Measurements from ENCODE around the gene PDE8B. TPM values are rescaled to one million over a fixed set of nuclear protein-coding genes. Genes with fewer than 3 reads are reported as not detected.

PDE8B gene
- polyA plus RNA-seq, 1 donor (not counting 4 experiments of a cell fraction or from before 2014, with no cell fraction given) = not detected

DNA sequence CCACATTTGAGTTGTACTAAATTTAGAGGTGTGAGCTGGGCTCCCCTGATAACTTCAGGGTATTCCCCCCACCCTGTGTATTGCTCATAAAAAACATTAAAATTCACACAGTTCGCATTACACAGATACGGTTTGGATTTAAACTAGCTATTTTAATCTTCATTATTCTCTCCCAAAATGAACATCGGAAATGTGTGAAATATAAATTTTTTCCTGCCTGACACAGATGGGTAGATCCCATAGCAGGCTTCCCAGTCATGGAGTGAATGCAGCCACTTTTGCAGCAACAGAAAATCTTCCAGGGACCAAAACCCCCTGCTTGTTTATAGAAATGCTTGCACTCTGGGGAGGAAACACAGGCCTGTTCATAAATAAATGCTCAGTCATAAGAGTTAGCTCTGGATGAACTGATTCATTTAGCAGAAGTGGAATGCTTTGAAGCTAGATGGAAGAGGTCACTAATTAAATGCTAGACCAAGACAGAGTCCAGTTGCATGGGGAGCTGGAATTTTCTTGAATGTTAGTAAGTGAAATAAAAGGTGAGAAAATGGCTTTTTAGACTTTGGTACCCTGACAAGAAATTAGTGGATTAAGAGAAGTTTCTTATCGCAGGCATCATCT, 115.6 kb downstream of the PDE8B start:
- no peaks in the 10 kb centered on the region for H4K20me1 ChIP-seq (ENCODE audit: control insufficient read depth, extremely low read depth, insufficient read depth, low read length)
- dilution Hi-C loops (cut with MboI; ENCODE audit: extremely low pct_ligation_motif_present, low sequenced_read_pairs) = no loop called here

GRCh38 chr5:77326986-77327734, 116.7 kb downstream of the PDE8B start:
- H3K9ac ChIP-seq (ENCODE audit: control insufficient read depth, extremely low read depth, insufficient read depth, low read length) = no peak overlapping the region
- FAIRE-seq (no peak), DNase-seq (ENCODE audit: low read depth, low spot score) (no peak)
- no peak overlapping the region for H3K27ac ChIP-seq (ENCODE audit: control insufficient read depth, insufficient read depth, low read length)
- H3K36me3 ChIP-seq (ENCODE audit: control insufficient read depth in 2 of 2, extremely low read depth in 1 of 2, insufficient read depth in 2 of 2, low read length in 2 of 2) = no peaks in the 10 kb centered on the region
- H3K79me2 ChIP-seq (ENCODE audit: control insufficient read depth, insufficient read depth, low read length) = no peaks in the 10 kb centered on the region
- peaks cover 16% of the 10 kb centered on the region for H3K27me3 ChIP-seq (ENCODE audit: control insufficient read depth, extremely low read depth, insufficient read depth, low read length)
- H3K4me3 ChIP-seq (ENCODE audit: control insufficient read depth in 2 of 3, extremely low read depth in 1 of 3, insufficient read depth in 2 of 3, low read depth in 1 of 3, low read length in 3 of 3) = no peak overlapping the region
- H3K4me2 ChIP-seq (ENCODE audit: control insufficient read depth, extremely low read depth, insufficient read depth, low read depth, low read length) = no peak overlapping the region
- H3K4me1 ChIP-seq (ENCODE audit: control insufficient read depth, extremely low read depth, insufficient read depth, low read length) = no peaks in the 10 kb centered on the region
- TF ChIP-seq EZH2 (IDR thresholded peaks at IDR 0.05; ENCODE audit: low read length) (no peak), CTCF (optimal IDR thresholded peaks at IDR 0.05 in 1 of 3, IDR thresholded peaks at IDR 0.05 in 1 of 3, conservative IDR thresholded peaks at IDR 0.05 in 1 of 3; ENCODE audit: extremely low read depth in 1 of 3, insufficient read depth in 2 of 3, low read length in 3 of 3) (no peak)
- H2AFZ ChIP-seq (ENCODE audit: control insufficient read depth, low read length) = no peak overlapping the region
- no peaks in the 10 kb centered on the region for H3K9me3 ChIP-seq (ENCODE audit: control insufficient read depth, low read depth, low read length)
- no peaks in the 10 kb centered on the region for H4K20me1 ChIP-seq (ENCODE audit: control insufficient read depth, extremely low read depth, insufficient read depth, low read length)
- dilution Hi-C loops (cut with MboI; ENCODE audit: extremely low pct_ligation_motif_present, low sequenced_read_pairs) = no loop called here
- no peaks in the 10 kb centered on the region for H3K9me1 ChIP-seq (ENCODE audit: control insufficient read depth, extremely low read depth, insufficient read depth, low read length)

More for the DNA sequence above, 115.6 kb downstream of the PDE8B start:
- Histone ChIP-seq H2AFZ (ENCODE audit: control insufficient read depth, low read length) (no peak overlapping the region), H3K9ac (ENCODE audit: control insufficient read depth, extremely low read depth, insufficient read depth, low read length) (no peak overlapping the region), H3K27ac (ENCODE audit: control insufficient read depth, insufficient read depth, low read length) (no peak overlapping the region), H3K9me1 (ENCODE audit: control insufficient read depth, extremely low read depth, insufficient read depth, low read length) (no peaks in the 10 kb centered on the region), H3K36me3 (ENCODE audit: control insufficient read depth in 2 of 2, extremely low read depth in 1 of 2, insufficient read depth in 2 of 2, low read length in 2 of 2) (no peaks in the 10 kb centered on the region), H3K79me2 (ENCODE audit: control insufficient read depth, insufficient read depth, low read length) (no peaks in the 10 kb centered on the region), H3K9me3 (ENCODE audit: control insufficient read depth, low read depth, low read length) (no peaks in the 10 kb centered on the region), H3K4me2 (ENCODE audit: control insufficient read depth, extremely low read depth, insufficient read depth, low read depth, low read length) (no peak overlapping the region), H3K27me3 (ENCODE audit: control insufficient read depth, extremely low read depth, insufficient read depth, low read length) (peaks cover 13% of the 10 kb centered on the region), H3K4me1 (ENCODE audit: control insufficient read depth, extremely low read depth, insufficient read depth, low read length) (no peaks in the 10 kb centered on the region), H3K4me3 (ENCODE audit: control insufficient read depth in 2 of 3, extremely low read depth in 1 of 3, insufficient read depth in 2 of 3, low read depth in 1 of 3, low read length in 3 of 3) (no peak overlapping the region)
- DNase-seq (ENCODE audit: low read depth, low spot score) (no peak), FAIRE-seq (no peak)
- TF ChIP-seq EZH2 (IDR thresholded peaks at IDR 0.05; ENCODE audit: low read length) = no peak
- TF ChIP-seq CTCF (optimal IDR thresholded peaks at IDR 0.05 in 1 of 3, IDR thresholded peaks at IDR 0.05 in 1 of 3, conservative IDR thresholded peaks at IDR 0.05 in 1 of 3; ENCODE audit: extremely low read depth in 1 of 3, insufficient read depth in 2 of 3, low read length in 3 of 3) = no peak

All from keratinocyte (primary cell).